Astrocyte of the spinal cord (primary cell): ENCODE data around the gene VAMP8.
"Not testable (repeated sequence)": the region's sequence is repeated elsewhere in the genome, so short reads cannot be mapped to it uniquely, and the experiment has no call there.

Experiments used
- DNase-seq: peaks from one replicate; pipeline ENCODE4 v3.0.0; 2011; ENCODE audit warnings: low read depth, low spot score
- H3K4me3 ChIP-seq: 2 replicates; pipeline ENCODE4 v1.5.1; 2011; ENCODE audit warnings: low read depth, mild to moderate bottlenecking, low read length, moderate library complexity
- in situ Hi-C: cut with HindIII; loops from 2 replicates; pipeline ENCODE4 v1.10.0; 2017; ENCODE audit warnings: low sequenced_read_pairs
- TF ChIP-seq, protein P1 (sequence below): IDR thresholded peaks from 2 replicates; pipeline ENCODE4 v1.5.1; 2012; ENCODE audit warnings: low read depth, mild to moderate bottlenecking, low read length, inconsistent platforms

The VAMP8 gene

GRCh38 chr2:85551698-85552678 is 25.4 kb upstream of the VAMP8 start:
- DNase-seq: peak; percentile 78
- in situ Hi-C loops: no loop called here
- no peak overlapping the region for H3K4me3 ChIP-seq
- TF ChIP-seq, protein P1, sequence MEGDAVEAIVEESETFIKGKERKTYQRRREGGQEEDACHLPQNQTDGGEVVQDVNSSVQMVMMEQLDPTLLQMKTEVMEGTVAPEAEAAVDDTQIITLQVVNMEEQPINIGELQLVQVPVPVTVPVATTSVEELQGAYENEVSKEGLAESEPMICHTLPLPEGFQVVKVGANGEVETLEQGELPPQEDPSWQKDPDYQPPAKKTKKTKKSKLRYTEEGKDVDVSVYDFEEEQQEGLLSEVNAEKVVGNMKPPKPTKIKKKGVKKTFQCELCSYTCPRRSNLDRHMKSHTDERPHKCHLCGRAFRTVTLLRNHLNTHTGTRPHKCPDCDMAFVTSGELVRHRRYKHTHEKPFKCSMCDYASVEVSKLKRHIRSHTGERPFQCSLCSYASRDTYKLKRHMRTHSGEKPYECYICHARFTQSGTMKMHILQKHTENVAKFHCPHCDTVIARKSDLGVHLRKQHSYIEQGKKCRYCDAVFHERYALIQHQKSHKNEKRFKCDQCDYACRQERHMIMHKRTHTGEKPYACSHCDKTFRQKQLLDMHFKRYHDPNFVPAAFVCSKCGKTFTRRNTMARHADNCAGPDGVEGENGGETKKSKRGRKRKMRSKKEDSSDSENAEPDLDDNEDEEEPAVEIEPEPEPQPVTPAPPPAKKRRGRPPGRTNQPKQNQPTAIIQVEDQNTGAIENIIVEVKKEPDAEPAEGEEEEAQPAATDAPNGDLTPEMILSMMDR: peak; percentile 93

- no peak for DNase-seq
- in situ Hi-C loops: no loop called here
- no peak overlapping the region for H3K4me3 ChIP-seq
- TF ChIP-seq, protein P1: no peak
These were observed 24.2 kb upstream of the VAMP8 start for GRCh38 chr2:85553184-85553583.

DNA sequence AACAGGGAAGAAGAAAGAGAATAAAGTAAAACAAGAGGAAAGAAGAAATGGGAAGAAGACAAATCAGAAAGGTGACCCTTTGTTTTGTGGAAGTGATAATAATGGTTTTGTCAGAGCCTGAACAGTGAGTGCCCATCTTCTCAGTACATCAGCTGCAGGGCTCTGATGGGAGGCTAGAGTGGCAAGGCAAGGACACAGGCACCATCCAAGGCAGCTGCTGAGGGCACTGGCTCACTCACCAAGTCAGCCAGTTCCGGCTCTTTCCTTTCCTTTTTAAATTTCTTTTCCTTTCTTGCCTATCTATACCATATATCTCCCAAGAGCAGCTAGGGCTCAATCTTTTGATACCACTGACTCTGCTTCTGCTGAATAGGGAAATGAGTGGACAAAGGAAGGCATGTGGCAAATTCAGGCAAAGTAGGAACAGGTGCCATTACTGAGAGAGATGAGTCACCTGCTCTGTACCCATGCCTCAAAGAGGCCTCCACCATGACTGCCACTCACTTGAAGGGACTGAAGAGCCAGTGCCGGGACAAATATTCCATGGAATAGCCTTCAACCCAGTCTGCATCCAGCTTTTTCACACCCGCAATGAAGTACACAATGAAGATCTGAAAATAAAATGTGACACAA is 22.3 kb upstream of the VAMP8 start:
- DNase-seq: no peak
- TF ChIP-seq, protein P1: no peak
- in situ Hi-C loops: no loop called here
- H3K4me3 ChIP-seq: no peak overlapping the region

DNA sequence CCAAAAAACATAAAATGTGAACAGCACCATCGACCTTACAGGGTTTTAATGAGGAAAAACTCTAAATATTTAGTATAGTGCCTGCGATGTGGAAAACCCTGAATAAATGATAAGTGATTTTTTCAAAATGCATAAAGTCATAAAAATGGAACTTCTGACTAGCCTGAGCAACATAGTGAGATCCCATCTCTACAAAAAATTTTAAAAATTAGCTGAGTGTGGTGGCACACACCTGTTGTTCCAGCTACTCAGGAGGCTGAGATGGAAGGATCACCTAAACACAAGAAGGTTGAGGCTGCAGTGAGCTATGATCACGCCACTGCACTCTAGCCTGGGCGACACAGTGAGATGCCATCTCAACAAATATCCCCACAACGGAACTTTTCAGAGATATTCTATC is 20.3 kb upstream of the VAMP8 start:
- TF ChIP-seq, protein P1: no peak
- in situ Hi-C loops: no loop called here
- DNase-seq: no peak
- H3K4me3 ChIP-seq: no peak overlapping the region

GRCh38 chr2:85558160-85558559 is 19.2 kb upstream of the VAMP8 start:
- H3K4me3 ChIP-seq: no peak overlapping the region
- TF ChIP-seq, protein P1: no peak
- DNase-seq: no peak
- in situ Hi-C loops: no loop called here

GRCh38 chr2:85560403-85560726 is 17.0 kb upstream of the VAMP8 start:
- DNase-seq, in situ Hi-C loops: not testable (repeated sequence)
- peak overlapping the region; percentile 90 for H3K4me3 ChIP-seq

GRCh38 chr2:85560812-85561279 is 16.5 kb upstream of the VAMP8 start:
- peak overlapping the region; percentile 90 for H3K4me3 ChIP-seq
- in situ Hi-C loops: no loop called here
- no peak for DNase-seq
- TF ChIP-seq, protein P1: no peak
